Glutamatergic neuron (in vitro differentiated cells): ENCODE measurements around the gene TRIO. TPM values are rescaled to one million over a fixed set of nuclear protein-coding genes. Genes with fewer than 3 reads are reported as not detected.

Experiments used
- DNase-seq: peaks from one replicate; pipeline ENCODE4 v3.0.0; 2022
- H3K27ac Mint-ChIP-seq: one replicate; pipeline ENCODE4 v1.8.0; 2020; ENCODE audit warnings: mild to moderate bottlenecking, mixed read lengths, inconsistent platforms; ENCODE audit not compliant: unreplicated experiment
- H3K27me3 Mint-ChIP-seq: one replicate; pipeline ENCODE4 v1.8.0; 2020; ENCODE audit warnings: mild to moderate bottlenecking, moderate library complexity, mixed read lengths, inconsistent platforms; ENCODE audit not compliant: unreplicated experiment
- H3K36me3 Mint-ChIP-seq: one replicate; pipeline ENCODE4 v1.8.0; 2020; ENCODE audit warnings: mild to moderate bottlenecking, mixed read lengths, inconsistent platforms; ENCODE audit not compliant: unreplicated experiment
- H3K4me1 Mint-ChIP-seq: one replicate; pipeline ENCODE4 v1.8.0; 2020; ENCODE audit warnings: mild to moderate bottlenecking, low read depth, mixed read lengths, inconsistent platforms; ENCODE audit not compliant: unreplicated experiment
- H3K4me3 Mint-ChIP-seq: one replicate; pipeline ENCODE4 v1.8.0; 2020; ENCODE audit warnings: mild to moderate bottlenecking, mixed read lengths, inconsistent platforms; ENCODE audit not compliant: unreplicated experiment
- H3K9me3 Mint-ChIP-seq: one replicate; pipeline ENCODE4 v1.8.0; 2020; ENCODE audit warnings: mild to moderate bottlenecking, moderate library complexity, mixed read lengths, inconsistent platforms; ENCODE audit not compliant: unreplicated experiment
- total RNA-seq: library from RNA; stranded (reverse); fragmentation: NEBNext Ultra II Directional; extraction: Animal tissue kit (Norgen Biotek cat#: 25700); gene quantifications from one replicate; pipeline ENCODE4 v1.2.1, GENCODE V29; 2021; ENCODE audit not compliant: unreplicated experiment
- TF ChIP-seq, protein P1 (sequence below): fragments of 200-600 bp; sonication (generic); IDR thresholded peaks from one replicate; pipeline ENCODE4 v1.5.0; 2021; ENCODE audit not compliant: partially characterized antibody, unreplicated experiment

The TRIO gene
- total RNA-seq, 1 donor from 2014 or later: 281 TPM

GRCh38 chr5:14213253-14213652, 70.1 kb downstream of the TRIO start:
- Mint-ChIP-seq H3K9me3 (peaks cover 5% of the 10 kb centered on the region), H3K27ac (no peak overlapping the region), H3K27me3 (peaks cover 2% of the 10 kb centered on the region), H3K36me3 (no peaks in the 10 kb centered on the region), H3K4me3 (no peak overlapping the region), H3K4me1 (peaks cover 45% of the 10 kb centered on the region)
- TF ChIP-seq, protein P1, sequence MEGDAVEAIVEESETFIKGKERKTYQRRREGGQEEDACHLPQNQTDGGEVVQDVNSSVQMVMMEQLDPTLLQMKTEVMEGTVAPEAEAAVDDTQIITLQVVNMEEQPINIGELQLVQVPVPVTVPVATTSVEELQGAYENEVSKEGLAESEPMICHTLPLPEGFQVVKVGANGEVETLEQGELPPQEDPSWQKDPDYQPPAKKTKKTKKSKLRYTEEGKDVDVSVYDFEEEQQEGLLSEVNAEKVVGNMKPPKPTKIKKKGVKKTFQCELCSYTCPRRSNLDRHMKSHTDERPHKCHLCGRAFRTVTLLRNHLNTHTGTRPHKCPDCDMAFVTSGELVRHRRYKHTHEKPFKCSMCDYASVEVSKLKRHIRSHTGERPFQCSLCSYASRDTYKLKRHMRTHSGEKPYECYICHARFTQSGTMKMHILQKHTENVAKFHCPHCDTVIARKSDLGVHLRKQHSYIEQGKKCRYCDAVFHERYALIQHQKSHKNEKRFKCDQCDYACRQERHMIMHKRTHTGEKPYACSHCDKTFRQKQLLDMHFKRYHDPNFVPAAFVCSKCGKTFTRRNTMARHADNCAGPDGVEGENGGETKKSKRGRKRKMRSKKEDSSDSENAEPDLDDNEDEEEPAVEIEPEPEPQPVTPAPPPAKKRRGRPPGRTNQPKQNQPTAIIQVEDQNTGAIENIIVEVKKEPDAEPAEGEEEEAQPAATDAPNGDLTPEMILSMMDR: no peak
- DNase-seq: no peak

GRCh38 chr5:14213813-14214585, 70.9 kb downstream of the TRIO start:
- Mint-ChIP-seq H3K9me3 (peaks cover 3% of the 10 kb centered on the region), H3K4me3 (no peak overlapping the region), H3K4me1 (peaks cover 46% of the 10 kb centered on the region), H3K27ac (no peak overlapping the region), H3K27me3 (peaks cover 2% of the 10 kb centered on the region), H3K36me3 (no peaks in the 10 kb centered on the region)
- TF ChIP-seq, protein P1: no peak
- no peak for DNase-seq

GRCh38 chr5:14215901-14216300, 72.8 kb downstream of the TRIO start:
- no peaks in the 10 kb centered on the region for H3K27me3 Mint-ChIP-seq
- peaks cover 48% of the 10 kb centered on the region for H3K4me1 Mint-ChIP-seq
- H3K36me3 Mint-ChIP-seq: no peaks in the 10 kb centered on the region
- DNase-seq: no peak
- no peaks in the 10 kb centered on the region for H3K9me3 Mint-ChIP-seq
- no peak overlapping the region for H3K4me3 Mint-ChIP-seq
- H3K27ac Mint-ChIP-seq: no peak overlapping the region
- TF ChIP-seq, protein P1: no peak

DNA sequence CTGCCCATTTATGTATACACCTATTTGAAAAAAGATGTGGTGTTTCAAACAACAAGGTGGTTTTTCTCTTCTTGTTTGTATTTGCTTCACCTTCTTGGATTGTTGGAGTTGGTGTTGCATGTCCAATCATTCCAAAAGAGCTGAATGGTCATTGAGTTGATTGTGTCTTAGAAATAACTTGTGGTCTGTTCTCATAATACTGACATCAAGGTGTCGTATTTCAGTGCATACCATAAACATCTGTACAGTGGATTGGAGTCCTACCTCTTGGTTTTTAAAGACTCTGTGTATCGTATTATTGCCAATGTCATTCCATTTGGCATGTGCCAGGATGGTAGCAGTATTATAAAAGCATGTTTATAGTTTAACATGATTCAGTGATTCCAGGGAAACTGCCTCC, 73.2 kb downstream of the TRIO start:
- DNase-seq: no peak
- peaks cover 53% of the 10 kb centered on the region for H3K4me1 Mint-ChIP-seq
- H3K27me3 Mint-ChIP-seq: no peaks in the 10 kb centered on the region
- H3K27ac Mint-ChIP-seq: no peak overlapping the region
- TF ChIP-seq, protein P1: no peak
- H3K9me3 Mint-ChIP-seq: no peaks in the 10 kb centered on the region
- no peaks in the 10 kb centered on the region for H3K36me3 Mint-ChIP-seq
- H3K4me3 Mint-ChIP-seq: no peak overlapping the region

GRCh38 chr5:14216902-14217301, 73.8 kb downstream of the TRIO start:
- Mint-ChIP-seq H3K4me3 (no peak overlapping the region), H3K27ac (no peak overlapping the region), H3K9me3 (no peaks in the 10 kb centered on the region), H3K4me1 (peaks cover 54% of the 10 kb centered on the region), H3K27me3 (no peaks in the 10 kb centered on the region), H3K36me3 (no peaks in the 10 kb centered on the region)
- DNase-seq: no peak
- TF ChIP-seq, protein P1: no peak
